ENCODE data around the gene GRID2. TPM values are rescaled to one million over a fixed set of nuclear protein-coding genes. Genes with fewer than 3 reads are reported as not detected.

GRID2 gene
- total and polyA plus RNA-seq, 12 donors, result 0.01 to 0.07 (median 0.07) TPM; not detected in 9

GRCh38 chr4:93031431-93032098 is 727.8 kb downstream of the GRID2 start:
- H3K4me3 ChIP-seq, result no peak overlapping the region
- WGBS, 2 donors, result 69 to 71% methylated on average over 2 of the region's 2 CpGs
- H3K27ac ChIP-seq, result no peak overlapping the region
- no peaks in the 10 kb centered on the region for H3K36me3 ChIP-seq
- no peak for ATAC-seq
- intact Hi-C loops (cut with DNase I), result no loop called here
- no peaks in the 10 kb centered on the region for H3K4me1 ChIP-seq
- H3K27me3 ChIP-seq, result no peaks in the 10 kb centered on the region
- H3K9me3 ChIP-seq, result peaks cover 0 to 7% (median 0%) of the 10 kb centered on the region in 11 donors
- TF ChIP-seq, protein P1, sequence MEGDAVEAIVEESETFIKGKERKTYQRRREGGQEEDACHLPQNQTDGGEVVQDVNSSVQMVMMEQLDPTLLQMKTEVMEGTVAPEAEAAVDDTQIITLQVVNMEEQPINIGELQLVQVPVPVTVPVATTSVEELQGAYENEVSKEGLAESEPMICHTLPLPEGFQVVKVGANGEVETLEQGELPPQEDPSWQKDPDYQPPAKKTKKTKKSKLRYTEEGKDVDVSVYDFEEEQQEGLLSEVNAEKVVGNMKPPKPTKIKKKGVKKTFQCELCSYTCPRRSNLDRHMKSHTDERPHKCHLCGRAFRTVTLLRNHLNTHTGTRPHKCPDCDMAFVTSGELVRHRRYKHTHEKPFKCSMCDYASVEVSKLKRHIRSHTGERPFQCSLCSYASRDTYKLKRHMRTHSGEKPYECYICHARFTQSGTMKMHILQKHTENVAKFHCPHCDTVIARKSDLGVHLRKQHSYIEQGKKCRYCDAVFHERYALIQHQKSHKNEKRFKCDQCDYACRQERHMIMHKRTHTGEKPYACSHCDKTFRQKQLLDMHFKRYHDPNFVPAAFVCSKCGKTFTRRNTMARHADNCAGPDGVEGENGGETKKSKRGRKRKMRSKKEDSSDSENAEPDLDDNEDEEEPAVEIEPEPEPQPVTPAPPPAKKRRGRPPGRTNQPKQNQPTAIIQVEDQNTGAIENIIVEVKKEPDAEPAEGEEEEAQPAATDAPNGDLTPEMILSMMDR (IDR thresholded peaks at IDR 0.05), result no peak
- no peak for DNase-seq

DNA sequence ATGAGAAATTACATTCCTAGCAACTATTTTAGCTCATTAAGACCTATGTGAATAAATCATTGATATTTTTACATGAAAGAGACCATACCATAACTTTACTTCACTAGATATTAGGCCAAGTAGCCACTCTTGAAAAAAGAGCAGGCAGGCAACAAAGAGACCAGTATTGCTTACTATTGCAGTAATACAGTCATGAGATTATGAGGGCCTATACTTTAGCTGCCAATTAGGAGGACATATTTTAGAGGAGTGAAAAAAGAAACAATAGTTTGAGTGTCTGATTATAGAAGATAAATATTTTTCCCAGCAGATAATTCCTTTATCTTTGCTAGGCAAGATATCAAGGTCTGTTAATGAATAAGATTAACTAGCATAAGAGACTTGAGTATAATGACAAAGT is 739.0 kb downstream of the GRID2 start:
- TF ChIP-seq, protein P1 (IDR thresholded peaks at IDR 0.05), result no peak
- Histone ChIP-seq H3K9me3 (peaks cover 0 to 14% (median 0%) of the 10 kb centered on the region in 11 donors), H3K36me3 (no peaks in the 10 kb centered on the region), H3K27ac (no peak overlapping the region), H3K4me3 (no peak overlapping the region), H3K27me3 (no peaks in the 10 kb centered on the region), H3K4me1 (no peaks in the 10 kb centered on the region)
- DNase-seq (no peak), ATAC-seq (no peak)
- intact Hi-C loops (cut with DNase I), result no loop called here

DNA sequence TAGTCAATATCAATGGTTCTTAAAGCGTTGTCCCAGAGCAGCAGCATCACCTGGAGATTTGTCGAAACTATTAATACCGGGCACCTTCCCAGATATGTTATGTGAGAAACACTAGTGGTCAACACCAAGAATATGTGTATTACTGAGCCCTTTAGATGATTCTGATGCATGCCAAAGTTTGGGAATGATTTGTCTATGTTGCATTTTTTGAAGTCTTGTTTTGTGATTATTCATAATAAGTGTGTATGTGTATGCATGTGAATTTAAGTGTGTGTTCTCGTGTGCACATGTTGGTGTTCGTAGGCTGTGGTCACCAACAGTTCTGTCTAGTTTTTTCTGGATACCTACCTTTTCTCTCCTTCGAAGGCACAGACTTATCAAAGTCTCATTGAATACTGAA is 749.4 kb downstream of the GRID2 start:
- TF ChIP-seq, protein P1 (IDR thresholded peaks at IDR 0.05), result no peak
- no peaks in the 10 kb centered on the region for H3K9me3 ChIP-seq
- WGBS, 2 donors, result 87 to 88% methylated on average over 6 of the region's 6 CpGs
- ATAC-seq (no peak), DNase-seq (no peak)
- intact Hi-C loops (cut with DNase I), result no loop called here
- no peak overlapping the region for H3K4me3 ChIP-seq
- no peaks in the 10 kb centered on the region for H3K36me3 ChIP-seq
- no peaks in the 10 kb centered on the region for H3K4me1 ChIP-seq
- H3K27ac ChIP-seq, result no peak overlapping the region
- no peaks in the 10 kb centered on the region for H3K27me3 ChIP-seq

DNA sequence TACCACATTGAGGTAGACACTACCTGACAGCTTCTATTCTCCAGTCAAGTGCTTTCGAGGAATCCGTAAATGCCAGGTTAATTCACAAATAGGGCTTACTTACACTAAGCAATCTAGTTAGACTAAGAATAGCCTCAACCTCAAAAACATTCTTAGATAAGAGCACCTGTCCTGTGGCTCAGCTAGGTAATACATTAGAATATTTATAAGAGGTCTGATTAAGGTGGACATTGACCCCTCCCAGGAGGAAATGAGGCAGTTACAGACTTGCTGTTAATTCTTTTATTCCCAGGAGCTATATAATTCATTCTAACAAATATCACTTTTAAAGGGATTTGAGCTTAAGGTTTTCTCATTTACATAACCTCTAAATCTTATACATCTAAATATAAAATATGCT is 758.1 kb downstream of the GRID2 start:
- no peak for ATAC-seq
- Histone ChIP-seq H3K27ac (no peak overlapping the region), H3K36me3 (no peaks in the 10 kb centered on the region), H3K4me1 (no peaks in the 10 kb centered on the region), H3K4me3 (no peak overlapping the region), H3K9me3 (no peaks in the 10 kb centered on the region), H3K27me3 (no peaks in the 10 kb centered on the region)
- intact Hi-C loops (cut with DNase I), result no loop called here
- no peak for DNase-seq
- TF ChIP-seq, protein P1 (IDR thresholded peaks at IDR 0.05), result no peak
- 86 to 96% methylated on average over 2 of the region's 2 CpGs for WGBS, 2 donors

Measured in heart right ventricle (tissue), 16 donors.